GM18870 (cell line): ENCODE measurements around the gene KMO.
A peak's percentile ranks its signal among the peaks of the same experiment; 100 is the strongest.

Source experiments
- ATAC-seq: cut with Tn5 transposase; IDR thresholded peaks from one replicate; pipeline ENCODE4 v1.9.1; 2021; ENCODE audit warnings: moderate library complexity; ENCODE audit not compliant: unreplicated experiment

KMO gene

DNA sequence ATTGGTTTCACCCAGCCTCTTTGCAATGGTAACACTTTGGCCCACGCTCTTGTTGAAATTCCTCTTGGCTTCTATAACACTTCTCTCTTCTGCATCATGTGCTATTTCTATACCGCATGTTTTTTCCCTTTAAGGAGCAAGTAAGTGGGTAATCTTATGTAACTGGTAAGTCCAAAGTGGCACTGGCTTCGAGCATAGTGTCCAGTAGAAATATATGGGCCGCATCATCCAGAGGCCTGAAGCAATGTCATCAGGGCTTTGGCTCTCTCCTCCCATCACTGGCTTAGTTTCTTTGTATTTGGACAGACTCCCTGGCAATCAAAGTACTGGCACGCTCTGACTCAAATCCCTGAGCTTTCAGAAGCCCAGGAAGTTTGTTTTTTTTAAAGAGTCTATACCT lies 90.5 kb downstream of the KMO start:
- no peak for ATAC-seq

DNA sequence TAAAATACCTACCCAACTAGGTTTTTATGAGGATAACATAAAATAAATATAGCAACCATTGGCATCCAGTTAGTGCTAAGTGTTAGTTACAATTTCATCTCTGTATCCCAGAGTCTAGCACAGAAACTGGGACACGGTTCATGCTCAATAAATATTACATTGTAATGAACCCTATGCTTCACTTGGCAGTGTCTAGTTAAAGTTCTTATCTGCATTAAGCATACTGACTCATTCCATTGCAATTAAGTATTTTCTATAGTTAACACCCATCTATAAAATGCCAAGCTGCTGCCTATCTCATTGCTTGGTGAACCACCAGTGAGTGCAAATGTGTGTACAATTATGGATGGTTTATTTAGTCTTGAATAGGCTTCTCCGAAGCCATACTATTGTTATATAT lies 92.8 kb downstream of the KMO start:
- ATAC-seq, result no peak

DNA sequence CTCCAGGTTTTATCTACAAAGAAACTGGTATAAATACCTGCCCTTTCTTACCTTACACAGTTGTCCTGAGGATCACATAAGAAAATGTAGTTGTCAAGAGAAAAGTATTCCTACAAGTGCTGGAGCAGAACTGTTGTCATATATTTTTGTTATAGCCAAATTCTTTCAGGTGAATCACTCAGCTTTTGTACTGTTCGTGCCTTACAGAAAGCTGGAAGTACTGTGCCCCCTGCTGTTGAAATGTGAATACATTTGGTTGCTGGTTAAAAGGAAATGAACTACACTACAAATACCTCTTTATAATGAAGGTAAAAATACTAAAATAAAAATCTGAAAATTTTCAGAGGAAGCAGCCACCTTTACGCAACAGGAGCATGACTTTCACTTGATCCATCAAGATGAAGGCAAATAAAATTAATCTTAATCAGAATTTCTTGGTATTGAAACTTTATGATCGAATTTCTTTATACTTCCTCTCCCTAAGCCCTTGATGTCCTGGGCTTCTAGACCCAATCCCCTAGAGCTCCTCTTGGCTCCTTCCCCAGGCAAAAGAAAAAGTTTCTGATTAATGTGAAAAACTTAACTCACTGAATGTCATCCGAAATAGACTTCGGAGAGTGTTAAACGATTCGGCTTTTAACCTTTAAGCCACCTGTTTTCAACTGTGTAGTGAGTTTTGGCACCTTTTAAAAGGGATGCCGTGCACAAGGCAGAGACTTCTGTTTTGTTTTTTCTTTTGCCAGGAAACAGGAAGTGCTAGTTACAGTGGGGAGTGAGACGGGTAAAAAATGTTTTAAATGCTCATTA lies 95.5 kb downstream of the KMO start:
- peak; percentile 64 for ATAC-seq

DNA sequence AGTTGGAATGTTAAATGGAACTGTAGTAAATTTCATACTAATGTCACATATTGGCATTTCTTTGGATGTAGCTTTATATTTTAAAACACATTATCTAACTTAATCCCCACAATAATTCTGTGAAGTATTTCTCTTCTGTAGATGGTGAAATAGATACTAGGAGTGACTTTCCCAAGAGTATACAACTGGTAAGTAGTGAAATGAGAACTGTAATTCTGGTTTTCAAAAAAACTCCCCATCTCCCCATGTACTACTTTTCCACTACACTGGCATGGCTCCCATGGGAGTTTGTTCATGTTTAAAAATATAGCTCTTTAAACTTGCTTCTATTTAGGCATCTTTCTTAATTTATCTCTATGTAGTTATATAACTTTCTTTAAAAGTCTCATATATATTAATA lies 97.8 kb downstream of the KMO start:
- no peak for ATAC-seq

DNA sequence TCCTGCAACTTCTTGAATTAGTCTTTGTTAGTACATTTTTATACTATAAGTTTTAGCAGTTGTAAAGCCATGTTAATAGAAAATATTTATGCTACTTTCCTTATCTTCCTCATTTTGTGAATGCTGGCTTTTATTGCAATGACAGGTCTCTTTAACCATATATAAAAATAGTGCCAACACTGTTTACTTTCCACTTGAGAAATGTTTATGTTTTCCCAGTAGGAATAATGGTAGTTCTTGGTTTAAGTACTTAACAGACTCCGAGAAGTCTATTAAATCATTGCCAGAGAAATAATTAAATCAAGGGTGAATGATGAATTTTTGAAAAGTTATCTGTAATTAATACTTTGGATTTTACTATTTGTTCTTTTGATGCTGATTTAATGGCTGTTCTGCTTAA lies 98.3 kb downstream of the KMO start:
- ATAC-seq, result no peak

DNA sequence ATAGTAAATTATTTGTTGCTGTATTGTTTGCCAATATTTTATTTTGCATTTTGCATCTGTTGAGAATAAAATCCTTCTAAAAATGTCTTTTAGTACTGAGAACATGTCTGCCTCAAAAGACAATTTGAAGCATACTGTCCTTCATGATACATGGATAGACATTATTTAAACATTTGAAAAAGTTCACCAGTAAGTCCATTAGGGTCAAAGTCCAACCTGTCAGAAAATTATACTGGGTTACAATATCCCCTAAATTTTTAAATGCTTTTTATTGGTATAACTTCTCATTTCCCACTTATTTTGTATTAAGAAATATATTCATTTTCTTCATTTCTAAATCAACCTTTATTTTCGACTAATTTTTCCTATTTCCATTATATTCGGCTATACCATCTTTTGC lies 98.7 kb downstream of the KMO start:
- no peak for ATAC-seq

DNA sequence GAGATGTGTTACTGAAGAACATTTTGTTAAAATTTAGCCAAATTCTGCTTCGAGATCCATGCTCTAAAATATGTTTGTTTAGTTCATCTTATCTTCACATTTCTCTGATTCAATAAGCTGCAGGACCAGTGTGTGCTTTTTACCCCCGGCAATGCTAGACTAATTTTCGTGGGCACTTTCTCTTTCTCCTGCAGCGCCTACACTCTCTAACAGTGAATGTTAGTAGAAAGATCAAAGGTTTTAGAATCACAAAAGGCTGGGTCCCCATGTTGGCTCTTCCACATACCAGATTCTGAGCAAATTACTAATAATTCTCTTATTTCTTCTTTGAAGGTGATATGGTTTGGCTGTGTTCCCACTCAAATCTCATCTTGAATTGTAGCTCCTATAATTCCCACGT lies 99.5 kb downstream of the KMO start:
- no peak for ATAC-seq

DNA sequence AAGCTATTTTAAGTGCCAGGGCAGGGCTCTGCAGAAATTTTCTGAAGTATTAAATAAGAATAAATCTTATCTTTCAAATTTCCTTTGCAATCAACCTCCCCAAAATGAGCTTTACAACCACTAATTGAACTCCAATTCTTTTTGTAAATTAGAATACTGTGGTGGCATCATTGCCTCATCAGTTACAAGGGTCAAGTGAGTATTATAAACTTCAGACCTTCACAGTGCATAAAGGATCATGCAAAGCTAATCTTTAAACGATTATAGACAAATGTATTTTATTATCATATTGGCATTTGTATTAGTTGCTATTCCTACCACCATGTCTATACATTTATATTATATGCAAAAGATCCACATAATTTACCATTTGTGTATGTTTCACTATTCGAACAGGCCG lies 100.8 kb downstream of the KMO start:
- ATAC-seq, result no peak

DNA sequence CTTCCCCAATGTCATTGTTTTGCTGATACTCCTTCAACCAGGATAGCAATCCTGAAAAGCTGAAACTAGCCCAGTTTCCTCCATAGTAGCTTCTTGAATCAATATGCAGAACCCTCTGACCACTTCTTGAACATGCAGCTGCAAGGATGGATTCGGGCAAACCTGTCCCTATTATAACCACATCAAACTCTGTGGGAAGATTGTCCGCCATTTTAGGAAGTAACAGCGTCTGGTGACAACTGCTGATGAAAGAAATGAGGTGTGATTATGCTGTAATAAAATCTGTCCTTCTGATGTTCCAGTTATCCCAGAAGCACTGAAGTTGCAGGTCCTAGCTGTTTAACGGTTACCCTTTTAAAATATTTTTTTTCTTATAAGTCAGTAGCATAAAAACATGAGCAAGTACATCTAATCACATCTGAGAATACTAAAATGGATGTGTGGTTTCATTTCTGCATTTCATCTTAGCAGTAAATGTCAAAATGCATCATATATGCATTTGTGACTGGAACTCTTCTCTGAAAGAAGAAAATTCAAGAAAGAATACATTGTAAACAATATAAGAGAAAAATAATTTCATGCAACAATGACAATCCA lies 103.5 kb downstream of the KMO start:
- peak; percentile 35 for ATAC-seq

DNA sequence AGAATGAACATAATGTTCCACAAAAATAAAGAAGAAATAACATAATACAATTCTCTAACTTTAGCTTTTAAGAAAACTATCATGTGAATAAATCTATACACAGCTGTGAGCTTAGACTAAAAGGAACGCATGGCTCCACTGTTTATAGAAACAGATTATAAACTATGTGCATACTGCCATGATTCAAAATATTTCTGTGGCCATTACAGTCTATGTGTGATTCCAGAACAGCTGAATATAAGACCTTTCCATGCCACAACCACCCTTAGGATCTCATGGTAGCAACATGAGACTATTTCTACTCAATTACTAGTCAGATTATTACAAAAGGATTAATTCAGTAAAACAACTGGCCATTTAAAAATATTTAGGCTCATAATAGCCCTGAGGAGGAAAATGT lies 104.1 kb downstream of the KMO start:
- ATAC-seq, result no peak

DNA sequence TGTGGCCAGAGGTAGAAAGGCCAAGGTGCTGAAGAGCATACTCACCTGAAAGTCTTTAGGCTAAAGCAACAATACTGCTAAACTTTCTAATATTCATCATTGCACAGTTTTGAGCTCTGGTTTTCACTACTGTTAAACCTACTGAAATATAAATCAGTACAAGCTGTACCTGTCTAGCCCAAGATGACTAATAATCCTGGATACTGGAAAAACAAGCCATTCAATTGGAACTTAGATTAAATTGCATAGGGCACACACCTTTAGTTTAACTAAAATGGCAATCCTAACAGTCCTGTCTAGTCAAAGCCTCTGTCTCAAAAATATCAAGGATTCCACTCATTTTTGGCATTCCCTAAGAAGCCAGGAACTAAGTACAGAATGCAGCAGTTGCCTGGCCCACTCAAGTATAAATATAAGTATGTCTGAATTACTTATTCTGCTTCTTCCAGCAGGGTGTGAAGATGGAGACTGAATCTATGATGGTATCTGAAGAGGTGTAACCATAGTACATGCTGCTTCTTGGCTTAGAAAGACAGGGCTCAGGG lies 104.9 kb downstream of the KMO start:
- ATAC-seq, result no peak

DNA sequence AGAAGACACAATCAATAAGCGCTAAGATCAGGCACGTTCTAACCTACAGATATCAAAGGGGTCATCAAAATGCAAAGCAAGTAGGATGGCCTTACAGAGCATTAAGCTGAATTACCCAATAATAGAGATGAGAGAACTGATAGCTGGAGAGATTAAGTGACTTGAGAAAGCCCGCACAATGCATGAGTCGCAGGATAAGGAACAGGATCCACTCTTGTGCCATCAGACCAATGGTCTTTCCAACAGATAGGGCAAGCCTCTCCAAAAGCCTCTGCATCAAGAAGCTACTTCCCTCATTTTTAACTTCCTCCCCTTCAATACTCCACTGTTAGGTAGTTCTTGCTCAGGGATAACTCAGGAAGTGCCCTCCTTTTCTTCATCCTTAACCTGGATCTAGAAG lies 105.4 kb downstream of the KMO start:
- ATAC-seq, result no peak

DNA sequence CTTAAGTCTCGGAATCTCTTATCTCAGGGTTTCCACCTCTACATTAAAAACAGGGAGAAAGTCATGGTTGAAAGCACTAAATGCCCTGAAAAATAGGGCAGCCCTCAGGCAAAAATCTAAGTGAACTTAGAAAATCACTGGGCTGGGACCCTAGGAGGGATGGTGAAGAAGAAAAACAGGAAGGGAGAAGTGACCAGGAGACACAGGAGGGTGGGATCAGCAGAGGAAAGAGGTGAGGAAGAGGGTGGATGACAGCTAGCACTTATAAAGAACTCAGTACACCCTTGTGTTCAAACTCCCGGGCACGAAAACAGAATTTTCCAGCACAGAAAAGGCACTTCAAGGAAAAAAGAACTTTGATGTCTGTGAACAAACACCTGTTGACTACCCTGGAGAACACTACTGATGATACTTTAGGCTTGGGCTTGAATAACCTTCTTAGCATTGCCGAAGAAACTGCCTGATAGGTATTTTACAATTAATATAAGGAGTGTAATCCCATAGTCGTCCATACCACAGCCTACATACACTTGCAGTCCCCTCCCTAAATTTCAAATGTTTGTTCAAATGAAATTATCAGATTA lies 106.0 kb downstream of the KMO start:
- ATAC-seq, result no peak

DNA sequence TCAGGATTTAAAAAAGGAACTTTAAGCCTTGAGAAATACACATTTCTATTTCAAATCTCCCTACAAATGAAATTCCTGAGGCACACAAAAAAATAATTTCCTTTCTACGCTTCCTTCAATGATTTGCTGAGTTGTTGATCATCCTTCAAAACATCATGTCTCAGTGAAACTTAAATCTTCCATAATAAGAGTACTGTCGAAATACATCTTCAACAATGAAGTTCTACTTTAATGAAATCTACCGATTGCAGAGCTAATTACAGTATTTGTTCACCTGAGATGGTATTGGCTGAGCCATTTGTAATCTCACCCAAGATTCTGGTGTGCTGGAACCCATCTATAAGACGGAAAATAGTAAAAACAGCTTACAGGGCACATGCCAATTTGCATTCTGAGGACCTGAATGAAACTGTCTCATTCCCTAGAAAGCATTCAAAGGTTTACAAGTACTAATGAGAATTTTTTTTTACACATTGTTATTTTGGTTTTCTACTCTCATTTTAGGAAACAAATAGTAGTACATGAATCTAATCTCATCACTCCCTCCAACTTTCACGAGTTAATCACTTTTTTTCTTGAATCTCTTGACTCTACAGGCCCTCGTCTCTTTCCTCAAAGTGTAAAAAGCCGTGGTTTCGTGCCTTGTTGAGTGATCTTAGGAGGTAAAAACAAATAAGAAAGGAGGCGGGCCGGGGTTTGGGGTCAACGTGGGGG lies 106.9 kb downstream of the KMO start:
- no peak for ATAC-seq

DNA sequence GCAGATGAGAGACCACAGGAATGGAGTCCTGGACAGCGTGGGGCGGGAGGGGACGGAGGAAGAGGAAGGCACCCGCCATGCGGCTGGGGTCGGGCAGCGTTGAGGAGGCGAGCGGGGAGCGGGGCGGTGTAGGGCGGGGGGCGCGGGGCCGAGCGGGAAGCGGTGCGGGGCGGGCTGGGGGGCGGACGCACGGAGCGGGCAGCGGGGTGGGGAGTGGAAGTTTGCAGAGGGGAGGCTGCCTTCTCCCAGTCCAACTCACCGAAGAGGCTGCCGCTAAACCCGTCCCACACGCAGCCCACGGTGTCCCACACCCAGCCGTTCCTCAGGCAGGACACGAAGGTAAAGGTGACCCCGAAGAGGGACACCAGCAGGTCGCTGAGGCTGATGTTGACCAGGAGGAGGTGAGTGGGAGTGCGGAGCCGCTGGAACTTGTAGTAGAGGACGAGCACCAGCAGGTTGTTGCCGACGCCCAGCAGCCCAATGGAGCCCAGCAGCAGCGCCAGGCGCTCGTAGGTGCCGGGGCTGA lies 107.5 kb downstream of the KMO start:
- peak; percentile 36 for ATAC-seq

DNA sequence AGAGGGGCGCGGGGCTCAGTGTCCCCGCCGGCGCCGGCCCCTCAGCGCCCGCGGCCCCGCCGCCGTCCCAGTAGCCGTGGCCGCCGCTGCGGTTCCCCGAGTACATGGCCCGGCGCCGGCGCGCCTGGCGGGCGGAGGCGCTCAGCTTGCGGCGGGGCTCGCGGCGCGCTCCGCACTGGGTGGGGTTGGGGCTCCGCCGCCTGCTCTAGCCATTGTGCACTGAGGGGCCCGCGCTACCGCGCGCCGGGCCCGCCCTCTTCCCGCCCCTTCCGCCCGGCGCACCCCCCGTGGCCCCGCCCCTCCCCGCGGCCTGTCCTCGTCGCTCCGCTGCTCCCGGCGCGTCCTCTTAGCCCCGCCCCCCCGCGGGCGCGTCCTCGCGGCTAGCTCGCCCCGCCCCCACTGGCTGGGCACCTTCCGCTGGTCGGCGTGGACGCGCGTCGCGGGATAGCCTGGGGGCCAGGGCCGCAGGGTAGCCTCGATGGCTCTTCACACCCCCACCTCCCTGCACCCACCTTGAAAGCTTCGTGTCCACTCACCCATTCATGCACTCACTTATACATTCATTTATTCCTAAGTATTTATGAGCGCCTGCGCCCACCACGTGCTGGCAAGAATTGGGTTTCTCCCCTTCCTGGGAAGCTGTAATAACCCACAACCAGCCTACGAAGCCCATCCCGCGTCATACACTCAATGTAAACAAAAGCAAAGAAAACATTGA lies 108.1 kb downstream of the KMO start, which contains the start of the genes CHML and OPN3:
Gene CHML, minus strand, starts transcription at position 221 of the 718 bp plus-strand sequence. CDS start 4,603 bp downstream, outside the sequence.
Gene OPN3, minus strand, starts transcription at position 221 of the 718 bp plus-strand sequence. Its CDS starts 115 bp downstream, at position 106.
- peak; percentile 35 for ATAC-seq

DNA sequence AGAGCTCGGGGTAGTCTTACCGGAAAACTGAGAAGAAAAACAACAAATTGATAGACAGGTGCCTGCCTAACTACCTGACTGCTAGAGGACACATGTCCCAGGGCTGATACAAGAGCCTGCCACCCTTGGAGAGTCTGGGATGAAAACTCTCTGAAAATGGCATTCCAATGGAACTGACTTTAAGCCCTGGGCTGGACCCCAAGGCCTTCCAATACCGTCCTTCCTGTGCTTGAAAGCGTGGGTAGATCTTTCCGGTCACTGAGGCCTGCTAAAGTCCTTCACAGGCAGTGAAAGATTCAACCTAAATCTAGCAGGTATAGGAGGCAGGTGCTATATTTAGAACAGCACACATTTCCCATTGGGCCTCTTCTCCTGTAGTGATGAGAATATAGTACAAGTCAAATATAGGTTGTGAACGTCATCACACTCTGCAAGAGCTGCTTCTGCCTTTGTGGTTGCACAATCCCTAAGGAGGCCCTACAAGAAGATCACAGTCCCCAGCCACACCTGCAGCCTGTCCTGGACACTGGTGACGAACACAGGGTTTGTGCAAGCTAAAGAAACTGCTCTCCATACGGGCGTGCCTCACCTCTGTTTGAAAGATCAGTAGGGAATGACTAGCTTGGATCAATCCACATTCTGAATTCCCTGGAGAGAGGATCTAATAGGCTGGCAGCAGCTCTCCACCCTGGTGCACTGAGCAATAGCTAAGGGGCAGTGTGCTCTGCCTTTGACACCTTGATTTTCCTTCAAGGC lies 108.9 kb downstream of the KMO start:
- ATAC-seq, result no peak

DNA sequence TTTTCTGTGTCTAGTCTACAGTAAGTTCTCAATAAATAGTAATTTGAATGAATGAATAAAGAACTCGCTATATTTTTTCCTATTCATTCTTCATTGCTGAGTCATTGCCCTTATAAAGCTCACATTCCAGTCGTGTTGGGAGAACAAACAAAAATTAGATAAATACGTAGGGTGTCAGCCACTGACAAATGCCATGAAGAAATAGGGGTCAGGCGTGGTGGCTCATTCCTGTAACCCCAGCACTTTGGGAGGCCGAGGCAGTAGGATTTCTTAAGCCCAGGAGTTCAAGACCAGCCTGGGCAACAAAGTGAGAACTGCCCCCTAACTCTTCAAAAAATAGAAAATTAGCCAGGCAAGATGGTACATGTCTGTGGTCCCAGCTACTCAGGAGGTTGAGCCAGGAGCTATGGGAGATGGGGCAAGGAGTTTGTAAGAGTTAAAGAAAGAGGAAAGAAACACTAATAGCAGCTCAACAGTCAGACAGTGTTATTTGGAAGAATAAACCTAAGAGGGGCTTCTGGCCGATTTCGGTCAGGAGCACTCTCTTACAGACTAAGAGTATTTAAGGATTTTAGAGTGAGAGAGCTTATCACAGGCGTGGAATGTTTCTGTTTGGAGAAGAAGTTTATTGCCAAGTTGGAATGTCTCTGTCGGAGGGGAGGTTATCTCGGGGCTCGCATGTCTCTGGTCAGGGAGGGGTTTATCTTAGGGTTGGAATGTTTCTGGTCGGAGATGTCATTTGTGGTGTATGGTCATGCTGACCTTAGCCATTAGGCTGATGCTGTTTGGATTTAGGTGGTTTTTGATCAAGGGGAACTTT lies 109.8 kb downstream of the KMO start:
- ATAC-seq, result no peak

DNA sequence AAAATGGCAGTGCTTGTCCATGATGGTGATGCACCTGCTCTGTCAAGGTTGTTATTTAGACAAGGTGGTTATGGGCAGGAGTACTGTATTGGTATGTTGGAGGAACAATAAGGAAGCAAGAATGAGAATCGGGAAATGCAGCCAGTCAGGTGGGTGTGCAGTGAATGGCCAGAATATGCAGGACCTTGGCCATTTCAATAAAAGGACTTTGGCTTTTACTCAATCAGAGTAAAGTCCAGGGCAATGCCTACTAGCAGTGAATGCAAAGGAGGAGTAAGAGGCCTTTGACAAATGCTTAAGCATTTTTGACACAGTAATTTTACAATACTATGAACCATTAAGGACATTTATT lies 110.4 kb downstream of the KMO start:
- ATAC-seq, result no peak
